Medulla oblongata (tissue), 1 donor: ENCODE measurements around the gene TMEM218.
A peak's percentile ranks its signal among the peaks of the same experiment; 100 is the strongest.

Experiments used
- DNase-seq: peaks from one replicate; pipeline ENCODE4 v3.0.0-alpha.2; 2015; ENCODE audit errors: extremely low spot score

The TMEM218 gene

DNA sequence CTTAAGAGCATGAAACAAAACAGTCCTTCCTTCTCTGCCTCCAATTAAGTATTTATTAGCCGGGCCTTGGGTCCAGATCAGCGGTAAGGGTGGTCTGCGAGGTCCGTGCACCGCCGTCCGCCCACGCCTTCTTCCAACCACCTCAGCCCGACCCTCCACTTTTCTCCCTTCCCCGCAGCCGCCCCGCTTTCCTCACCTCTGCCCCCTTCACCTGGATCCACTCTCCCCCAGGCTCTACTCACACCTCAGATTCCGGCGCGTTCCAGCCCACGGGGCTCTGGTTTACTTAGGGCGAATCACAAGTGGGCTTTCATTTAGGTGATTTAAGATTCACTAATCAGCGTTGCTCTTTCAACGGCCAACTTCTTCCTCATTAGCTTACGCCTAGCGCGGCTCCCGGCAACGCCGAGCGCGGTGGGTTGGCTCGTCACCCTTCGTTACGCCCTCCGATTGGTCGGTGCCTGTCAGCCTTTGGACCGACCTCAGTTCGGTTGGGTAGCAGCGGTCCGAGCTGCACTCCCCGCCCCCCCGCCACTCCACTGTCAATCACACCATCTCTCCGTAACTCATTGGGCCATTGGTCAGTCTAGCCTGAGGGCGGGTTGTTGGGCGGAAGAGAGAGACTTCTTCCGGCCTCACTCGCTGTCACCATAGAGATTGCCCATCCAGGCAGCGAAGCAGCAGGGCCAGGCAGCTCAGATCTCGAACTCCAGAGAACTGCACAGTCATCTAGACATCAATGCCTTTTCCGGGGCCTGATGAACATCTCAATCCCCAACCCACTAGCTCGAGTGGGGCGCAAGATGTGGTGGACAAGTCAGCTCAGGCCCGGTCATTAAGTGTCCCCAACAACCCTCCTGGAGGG lies at the start of gene TMEM218:
TSS of gene TMEM218 (minus strand) at position 284 of the 865 bp plus-strand sequence. CDS start 9,385 bp downstream, outside the sequence.
- DNase-seq, result peak; percentile 99

DNA sequence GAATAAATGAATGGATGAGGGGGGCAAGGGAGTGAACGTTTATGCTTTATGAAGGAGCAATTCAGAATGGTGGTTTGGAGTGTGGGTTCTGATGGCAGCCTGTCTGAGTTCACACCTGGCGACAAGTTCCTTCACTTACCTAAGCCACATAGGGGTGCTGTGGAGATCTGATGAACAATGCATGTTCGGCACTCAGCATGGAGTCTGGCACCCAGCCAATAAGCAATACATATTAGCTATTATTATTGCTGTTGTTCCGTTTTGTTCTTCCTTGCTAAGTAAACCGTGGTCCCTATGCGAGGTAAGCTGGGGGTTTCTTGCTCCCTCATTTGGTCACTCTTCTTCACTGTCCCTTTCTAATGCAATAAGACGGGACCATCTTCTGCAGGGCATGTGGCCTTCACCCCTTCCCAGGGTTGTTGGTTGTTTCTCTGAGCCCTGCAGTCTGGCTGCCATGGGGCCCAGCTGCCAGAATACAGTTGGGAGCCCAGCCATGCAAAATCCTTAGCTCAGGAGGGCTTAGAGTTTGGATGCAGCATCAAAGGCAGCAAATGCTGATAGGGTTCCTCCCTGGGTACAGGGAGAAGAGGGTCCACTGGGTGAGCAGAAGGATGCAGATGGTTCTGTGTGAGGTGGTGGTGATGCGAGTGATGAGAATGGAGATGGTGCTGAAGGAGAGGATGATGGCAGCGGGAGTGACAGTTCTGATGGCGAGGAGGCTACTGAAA lies 46.7 kb upstream of the TMEM218 start:
- no peak for DNase-seq

DNA sequence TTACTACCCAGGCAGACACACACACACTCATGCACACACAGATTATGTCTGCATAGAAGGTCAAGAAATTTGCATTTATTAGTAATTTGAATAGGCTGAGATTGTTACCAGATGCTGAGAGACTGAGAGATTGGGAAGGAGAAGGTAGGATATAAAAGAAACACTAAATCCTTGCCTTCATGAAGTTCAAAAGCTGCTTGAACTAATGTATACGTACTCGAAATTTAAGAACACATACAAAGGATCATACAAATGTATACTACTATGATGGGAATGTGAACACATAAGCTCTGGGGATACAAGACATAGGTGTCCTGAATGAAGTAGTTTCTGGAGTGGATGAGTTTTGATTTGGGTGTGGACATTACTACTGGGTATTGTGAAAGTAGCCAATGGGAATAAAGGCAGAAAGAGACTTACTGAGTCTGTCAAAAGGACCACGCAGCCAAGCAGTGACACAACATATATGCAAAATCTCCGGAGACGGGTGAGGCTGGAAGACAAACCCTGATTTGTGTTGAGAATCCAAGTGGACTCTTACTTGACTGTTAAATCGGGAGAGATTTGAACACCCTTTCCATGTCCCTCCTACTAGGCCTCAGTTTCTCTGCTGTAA lies 45.8 kb upstream of the TMEM218 start:
- no peak for DNase-seq

DNA sequence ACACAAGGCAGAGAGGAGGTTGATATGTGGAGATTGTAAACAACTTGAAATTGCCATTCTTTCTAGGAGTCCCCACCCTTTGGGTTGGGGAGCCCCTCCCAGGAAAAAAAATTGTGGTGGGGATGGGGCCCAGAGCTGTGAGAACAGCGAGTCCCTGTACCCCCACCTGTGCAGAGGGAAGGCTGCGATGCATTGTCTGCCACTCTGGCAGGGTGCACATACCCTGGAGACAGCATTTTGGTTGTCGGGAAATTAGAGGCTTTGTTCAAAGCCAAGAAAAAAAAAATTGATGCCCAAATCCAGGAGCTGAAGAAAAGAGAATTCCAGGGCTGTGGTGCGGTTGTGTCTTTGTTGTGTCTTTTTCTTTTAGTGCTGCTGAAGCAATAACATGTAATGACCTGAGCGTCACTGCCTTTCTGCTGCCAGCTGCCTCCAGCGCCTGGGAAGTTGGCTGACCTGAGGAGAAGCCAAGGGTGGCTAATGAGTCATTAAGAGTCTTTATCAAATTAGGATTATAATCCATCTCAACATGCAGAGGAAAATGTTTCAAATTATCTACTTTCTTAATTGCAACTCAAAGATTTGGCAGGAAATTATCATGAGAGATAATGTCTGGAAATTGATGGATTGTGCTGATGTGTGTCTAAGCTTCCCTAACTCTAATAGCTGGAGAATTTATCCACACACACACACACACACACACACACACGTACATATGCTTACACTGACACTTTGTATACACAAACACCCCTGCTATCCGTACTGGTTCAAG lies 45.1 kb upstream of the TMEM218 start:
- DNase-seq, result no peak

DNA sequence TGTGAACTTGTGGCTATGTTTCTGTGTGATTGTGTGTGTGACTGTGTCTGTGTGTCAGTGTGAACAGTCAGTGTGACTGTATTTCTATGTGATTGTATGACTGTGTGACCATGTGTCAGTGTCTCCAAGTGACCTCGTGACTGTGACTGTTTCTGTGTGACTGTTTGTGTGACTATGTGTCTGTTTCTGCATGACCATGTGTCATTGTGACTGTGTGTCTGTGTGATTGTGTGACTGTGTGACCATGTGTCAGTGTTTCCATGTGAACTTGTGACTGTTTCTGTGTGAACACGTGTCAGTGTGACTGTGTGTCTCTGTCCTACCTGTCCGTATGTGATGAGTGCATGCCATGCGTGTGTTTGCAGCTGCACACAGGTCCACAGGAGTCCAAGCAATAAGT lies 44.3 kb upstream of the TMEM218 start:
- no peak for DNase-seq

DNA sequence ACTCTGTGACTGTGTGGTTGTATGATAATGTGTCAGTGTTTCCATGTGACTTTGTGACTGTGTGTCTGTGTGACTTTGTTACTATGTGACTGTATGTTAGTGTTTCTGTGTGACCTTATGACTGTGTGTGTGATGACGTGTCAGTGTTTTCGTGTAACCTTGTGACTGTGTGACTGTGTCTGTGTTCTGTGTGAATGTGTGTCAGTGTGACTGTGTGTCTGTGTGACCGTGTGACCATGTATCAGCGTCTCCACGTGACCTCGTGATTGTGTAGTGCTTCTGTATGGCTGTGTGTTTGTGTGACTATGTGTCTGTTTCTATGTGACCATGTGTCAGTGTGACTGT lies 43.6 kb upstream of the TMEM218 start:
- no peak for DNase-seq

DNA sequence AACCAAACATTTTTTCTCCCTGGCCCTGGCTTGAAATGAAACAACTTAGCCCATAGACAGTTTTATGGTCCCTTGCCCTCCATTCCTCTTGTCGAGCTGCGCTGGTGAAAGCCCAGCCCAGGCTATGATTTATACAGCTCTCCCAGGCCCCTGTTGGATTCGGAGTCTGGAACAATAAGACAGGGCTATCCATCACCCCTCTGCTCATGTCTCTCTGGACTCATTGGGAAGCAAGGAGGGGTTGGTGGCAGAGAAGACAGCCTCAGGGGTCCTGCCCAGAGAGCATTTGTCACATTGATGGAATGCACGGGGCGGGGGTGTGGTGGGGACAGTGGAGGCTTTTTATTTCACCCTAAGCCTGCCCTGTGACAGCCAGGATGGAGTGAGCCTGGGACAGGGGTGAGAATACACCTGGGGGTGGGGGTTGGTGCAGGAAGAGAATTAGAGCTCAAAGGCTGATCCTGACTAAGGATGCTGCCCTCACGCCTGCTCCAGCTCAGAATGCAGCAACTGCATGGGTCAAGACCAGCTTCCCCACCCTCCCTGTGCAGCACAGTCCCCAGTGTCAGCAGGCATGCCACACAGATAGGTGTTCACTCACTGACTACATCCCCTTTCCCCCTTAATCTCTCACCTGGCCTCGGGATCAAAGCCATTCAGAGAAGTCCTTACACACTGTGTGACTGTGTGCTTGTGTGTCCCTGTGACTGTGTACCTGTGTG lies 43.1 kb upstream of the TMEM218 start:
- no peak for DNase-seq

DNA sequence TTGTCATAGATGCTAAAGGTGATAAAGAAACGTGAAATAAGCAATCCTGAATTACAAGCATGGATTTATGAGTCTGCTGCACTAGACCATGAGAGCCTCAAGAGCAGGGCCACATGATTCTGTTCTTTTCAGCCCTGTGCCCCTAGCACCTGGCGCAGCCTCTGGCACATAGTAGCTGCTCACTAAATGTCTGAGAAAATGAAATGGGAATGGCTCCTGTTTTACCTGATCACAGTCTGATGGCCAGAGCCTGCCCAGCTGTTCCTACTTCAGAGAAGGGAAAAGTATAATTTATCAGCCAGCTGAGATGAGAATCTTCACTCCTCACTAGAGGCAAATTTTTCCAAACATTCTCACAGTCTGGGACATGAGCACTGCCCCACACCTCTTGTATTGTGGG lies 42.4 kb upstream of the TMEM218 start:
- DNase-seq, result no peak

DNA sequence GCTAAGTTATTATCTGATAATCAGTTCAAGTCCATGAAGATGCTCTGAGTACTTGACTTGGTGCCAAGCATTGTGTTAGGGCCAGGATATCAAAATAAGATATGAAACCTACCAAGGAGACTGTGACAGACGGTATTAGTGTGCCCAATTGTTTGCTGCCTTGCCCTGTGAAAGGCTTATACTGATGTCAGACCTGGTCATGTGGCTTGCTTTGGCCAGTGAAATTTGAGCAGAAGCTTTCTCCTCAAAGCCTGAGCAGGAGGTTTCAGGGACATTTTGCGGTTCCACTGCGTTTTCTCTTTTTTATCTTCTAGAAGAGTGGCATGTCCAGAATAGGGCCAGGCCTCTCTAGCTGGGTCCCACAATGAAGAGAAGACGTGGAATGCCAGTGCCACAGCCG lies 37.3 kb upstream of the TMEM218 start:
- no peak for DNase-seq

DNA sequence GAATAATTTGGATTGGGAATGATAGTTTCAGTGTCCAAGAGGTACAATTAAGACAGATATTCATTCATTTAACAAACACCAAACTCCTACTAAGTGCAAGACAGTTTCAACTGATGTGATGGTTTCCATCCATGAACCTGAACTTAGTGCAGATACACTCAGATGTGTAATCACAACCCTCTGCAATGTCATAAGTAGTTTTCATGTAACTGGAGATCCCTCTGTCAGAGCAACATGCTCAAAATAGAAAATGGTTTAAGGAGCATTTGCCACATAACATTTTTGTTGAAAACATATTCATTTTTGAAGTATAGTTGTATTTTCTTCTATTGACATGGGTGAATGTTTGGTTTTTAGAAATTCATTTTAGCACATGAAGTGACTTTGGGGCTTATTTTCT lies 36.6 kb upstream of the TMEM218 start:
- DNase-seq, result no peak

DNA sequence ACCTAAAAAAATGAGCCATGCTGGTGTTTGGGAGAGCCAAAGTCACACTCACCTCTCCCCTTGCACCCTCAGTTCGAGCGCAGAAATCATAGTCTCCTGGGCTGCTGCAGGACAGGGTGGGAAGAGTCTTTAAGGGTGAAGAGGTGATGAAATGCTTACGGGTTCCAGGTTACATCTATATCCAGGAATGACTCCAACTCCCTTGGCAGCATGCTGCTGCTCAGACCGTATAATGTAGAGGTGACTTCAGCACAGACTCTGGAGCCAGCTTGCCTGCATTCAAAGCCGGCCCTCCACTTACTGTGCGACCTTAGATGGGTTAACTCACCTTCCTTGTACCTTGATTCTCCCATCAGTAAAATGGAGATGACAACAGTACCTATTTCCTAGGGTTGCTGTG lies 35.9 kb upstream of the TMEM218 start:
- DNase-seq, result no peak

DNA sequence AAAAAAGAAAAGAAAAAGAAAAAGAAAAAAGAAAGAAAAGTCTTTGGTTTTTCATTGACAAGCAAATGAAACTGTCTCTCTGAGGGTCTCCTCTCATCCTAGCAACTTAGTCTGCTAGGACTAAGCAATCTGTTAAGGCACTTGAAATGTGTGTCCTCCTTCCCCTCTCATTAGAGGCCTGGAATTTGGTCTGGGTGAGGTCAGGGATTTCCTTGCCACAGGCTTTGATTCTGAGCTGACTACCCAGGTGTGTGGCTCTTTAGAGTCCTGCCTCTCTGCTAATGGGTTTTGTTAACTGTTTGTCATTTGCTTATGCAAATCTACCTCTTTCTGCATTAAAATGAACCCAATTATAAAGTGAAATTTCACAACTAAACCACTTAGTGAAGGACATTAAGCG lies 34.8 kb upstream of the TMEM218 start:
- no peak for DNase-seq

DNA sequence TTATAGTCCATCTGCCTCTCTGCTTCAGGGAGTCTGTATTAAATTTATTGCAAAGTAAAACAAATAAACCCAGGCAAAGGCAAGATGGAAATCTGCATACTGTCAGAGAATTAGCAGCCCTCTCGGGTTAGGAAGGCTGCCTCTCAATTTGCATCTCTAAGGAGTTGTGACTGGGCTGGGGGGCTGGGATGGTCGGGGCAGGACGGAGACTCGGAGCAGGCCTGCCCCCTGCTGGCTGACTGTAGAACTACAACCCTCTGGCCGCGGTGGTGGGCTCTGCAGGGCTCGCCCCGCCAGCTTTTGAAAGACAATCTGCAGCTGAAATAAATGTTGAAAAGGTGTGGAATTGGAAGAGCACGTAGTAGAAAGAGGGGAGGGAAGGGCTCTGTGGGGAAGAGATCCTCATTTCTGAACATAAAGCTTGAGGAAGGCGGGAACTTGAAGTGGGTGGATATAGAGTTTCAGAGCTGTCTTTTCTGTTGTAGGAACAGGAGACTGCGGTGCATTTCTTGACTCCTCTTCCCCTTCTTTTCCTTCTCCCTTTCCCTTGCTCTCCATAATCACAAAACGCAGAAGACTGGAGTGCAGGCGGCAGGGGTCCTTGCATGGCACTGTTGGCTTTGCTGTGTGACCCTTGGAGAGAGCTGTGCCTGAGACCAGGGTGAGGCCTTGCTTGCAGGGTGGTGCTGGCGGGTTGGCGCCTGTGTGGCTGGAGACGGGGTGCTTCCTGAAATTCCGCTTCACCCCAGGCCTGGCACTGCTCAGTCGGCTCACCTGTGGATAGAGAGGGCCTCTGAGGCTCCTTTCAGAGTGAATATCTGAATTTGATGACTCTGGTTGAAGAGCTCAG lies 30.5 kb upstream of the TMEM218 start:
- peak; percentile 42 for DNase-seq

DNA sequence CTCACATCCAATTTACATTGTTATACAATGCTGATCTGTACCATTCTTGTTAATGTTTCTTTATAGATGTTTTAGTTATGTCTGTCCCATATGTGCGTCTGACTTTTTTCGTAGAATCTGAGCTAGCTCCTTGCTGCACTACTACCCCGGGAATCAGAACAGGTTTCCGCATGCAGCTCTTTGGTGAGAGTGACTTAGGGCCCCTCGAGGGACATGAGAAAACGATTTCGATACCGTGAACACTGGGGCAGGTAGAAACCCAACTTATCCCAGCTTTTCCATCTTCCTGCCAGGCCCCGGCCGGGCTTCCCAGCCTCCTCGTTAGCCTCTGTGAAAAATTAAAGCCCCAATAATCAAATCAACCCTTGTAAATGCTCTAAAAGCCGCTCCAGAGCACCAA lies 29.8 kb upstream of the TMEM218 start:
- no peak for DNase-seq

DNA sequence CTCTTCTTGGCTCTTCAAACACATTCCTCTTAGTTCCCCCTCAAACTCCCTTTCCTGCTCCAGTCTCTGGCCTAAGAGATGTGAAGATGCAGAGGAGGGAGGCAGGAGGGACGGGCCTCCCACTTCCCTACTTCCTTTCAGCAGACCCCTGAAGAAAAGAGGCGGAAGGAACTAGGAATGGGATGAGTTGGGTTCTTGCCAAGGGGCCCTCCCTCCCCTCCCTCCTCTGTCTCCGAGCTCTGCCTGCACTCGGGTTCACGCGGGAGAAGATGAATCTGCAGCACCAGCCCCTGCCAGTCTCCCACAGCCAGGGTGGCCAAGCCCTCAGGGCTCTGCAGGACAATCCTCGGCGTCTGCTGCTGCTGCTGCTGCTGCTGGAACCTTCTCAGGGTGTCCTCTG lies 28.8 kb upstream of the TMEM218 start:
- no peak for DNase-seq

DNA sequence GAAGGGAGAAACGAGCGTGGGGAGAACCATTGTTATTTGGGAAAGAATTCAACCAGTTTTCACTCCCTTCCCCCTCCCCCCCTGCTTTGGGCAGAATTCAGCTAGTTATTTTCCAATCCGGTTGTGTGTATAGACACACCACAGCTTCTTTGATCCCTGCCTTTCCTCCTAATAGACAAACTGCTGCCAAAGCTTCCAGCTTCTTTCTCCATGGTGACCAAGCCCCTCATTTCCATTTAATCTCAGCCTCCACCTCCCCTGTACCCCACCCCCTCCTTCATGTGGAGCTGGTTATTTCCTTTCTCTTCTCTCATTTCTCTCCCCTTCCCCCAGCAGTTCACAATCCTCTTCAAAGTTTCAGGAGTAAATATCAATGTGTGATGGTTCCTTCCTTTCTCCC lies 28.4 kb upstream of the TMEM218 start:
- no peak for DNase-seq

DNA sequence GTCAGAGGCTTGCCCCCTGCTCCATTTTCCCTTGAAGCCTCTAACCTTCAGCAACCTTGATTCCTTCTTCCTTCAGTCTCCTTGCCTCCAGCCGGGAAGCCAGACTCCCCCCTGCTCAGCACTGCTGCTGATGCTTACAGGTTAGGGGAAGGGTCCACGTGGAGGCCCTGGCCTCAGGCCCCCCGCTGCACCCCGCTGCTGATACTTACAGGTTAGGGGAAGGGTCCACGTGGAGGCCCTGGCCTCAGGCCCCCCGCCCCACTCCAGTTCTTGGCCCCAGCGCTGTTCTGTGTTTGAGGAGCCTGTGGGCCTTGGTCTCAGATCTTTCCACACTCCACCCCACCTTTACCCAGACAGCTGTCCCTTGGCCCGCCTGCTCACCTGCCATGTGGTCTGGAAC lies 27.5 kb upstream of the TMEM218 start:
- no peak for DNase-seq

DNA sequence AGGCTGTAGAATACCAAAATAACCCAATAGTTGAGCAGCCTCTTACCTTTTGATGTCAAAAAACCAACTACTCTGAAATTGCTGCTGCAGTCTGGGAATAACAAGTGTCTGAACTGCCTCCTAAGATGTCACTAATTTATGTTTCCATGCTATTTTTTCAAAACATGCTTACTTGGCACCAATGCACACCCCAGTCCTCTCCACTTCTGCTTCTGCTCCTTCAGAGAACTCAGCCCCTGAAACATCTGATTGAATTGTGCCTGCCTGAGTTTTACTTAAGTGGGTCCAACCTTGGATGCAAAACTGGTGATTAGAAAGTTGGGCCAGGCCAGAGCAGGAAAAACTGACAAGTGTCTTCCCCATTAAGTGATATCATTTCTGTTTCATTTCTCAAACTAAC lies 24.6 kb upstream of the TMEM218 start:
- no peak for DNase-seq

DNA sequence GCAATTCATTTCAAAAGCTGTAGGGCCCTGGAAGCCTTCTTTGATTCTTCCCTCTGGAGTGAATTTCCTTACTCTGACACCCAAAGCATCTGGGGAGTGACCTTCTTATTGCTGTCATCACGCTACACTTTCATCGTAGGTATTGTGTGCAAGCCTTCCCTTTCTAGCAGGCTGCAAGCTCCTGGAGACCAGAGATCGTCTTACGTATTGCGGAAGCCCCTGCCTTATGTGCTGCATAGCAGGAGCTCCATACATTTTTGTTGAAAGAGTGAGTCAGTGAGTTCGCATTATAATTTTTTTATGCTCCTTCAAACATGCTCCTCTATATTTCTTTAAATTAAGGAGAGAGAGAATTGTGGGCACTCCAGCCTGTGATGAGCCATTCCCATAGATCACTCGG lies 21.2 kb upstream of the TMEM218 start:
- DNase-seq, result no peak

DNA sequence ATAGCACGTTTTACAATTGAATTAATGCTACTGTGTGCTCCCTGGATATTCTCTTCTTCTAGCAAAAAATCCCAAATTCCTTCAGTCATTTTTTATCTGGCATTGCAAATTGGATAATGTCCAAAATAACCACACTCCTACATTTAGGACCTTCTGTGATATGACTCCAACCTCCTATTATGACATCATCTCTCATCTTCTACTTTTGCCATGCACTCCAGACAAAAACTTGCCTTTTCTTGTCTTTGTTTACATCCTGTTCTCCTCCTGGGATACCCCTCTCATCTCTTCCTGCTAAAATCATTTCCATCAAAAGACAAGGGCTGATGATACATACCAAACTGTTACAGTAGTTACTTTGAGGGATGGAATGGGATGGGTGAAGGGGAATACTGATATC lies 20.6 kb upstream of the TMEM218 start:
- DNase-seq, result no peak
